ENCODE results near the gene MLEC.

DNA sequence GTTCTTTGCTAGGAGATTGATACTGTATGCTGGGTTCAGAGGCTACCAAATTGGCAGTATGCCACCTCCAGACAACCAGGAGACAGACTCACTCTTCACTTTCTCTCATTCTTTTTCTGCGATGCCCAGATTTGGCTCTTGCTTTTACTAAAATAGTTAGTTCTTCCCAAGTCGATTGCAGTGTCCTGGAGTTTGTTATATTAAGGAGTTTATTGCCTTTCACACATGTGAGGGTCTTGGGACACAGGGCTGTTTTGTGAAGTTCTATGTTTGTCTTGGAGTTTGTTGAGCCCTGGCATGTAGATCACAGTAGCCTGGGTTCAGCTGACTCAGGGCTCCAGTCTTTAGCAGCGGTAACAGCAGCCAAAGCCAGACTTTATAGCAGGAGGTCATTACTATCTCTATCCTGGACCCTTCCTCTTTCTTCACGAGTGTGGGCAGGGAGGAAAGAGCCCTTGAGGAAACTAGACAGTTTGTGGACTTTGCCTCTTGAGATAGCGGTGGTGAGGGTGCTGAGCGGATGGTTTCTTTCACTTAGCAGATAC, 1.6 kb downstream of the MLEC start:
- TF ChIP-seq, protein P1, sequence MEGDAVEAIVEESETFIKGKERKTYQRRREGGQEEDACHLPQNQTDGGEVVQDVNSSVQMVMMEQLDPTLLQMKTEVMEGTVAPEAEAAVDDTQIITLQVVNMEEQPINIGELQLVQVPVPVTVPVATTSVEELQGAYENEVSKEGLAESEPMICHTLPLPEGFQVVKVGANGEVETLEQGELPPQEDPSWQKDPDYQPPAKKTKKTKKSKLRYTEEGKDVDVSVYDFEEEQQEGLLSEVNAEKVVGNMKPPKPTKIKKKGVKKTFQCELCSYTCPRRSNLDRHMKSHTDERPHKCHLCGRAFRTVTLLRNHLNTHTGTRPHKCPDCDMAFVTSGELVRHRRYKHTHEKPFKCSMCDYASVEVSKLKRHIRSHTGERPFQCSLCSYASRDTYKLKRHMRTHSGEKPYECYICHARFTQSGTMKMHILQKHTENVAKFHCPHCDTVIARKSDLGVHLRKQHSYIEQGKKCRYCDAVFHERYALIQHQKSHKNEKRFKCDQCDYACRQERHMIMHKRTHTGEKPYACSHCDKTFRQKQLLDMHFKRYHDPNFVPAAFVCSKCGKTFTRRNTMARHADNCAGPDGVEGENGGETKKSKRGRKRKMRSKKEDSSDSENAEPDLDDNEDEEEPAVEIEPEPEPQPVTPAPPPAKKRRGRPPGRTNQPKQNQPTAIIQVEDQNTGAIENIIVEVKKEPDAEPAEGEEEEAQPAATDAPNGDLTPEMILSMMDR (conservative IDR thresholded peaks at IDR 0.05 in 1 of 2, IDR thresholded peaks at IDR 0.05 in 1 of 2; ENCODE audit: low read depth in 1 of 2, low read length in 2 of 2): no peak
- no peak for TF ChIP-seq EZH2 (IDR thresholded peaks at IDR 0.05; ENCODE audit: low read length, missing control alignments)
